SK-N-SH treated with all-trans-retinoic acid at 6 μM for 48 hours (cell line): ENCODE data around the gene PADI3.
A peak's percentile ranks its signal among the peaks of the same experiment; 100 is the strongest.

Experiments used
- ATAC-seq: fragments of 200-7000 bp; cut with Tn5 transposase; 3 replicates; pipeline ENCODE4 v1.9.1; 2020; ENCODE audit warnings: mild to moderate bottlenecking, moderate library complexity
- BACH2 ChIP-seq: fragments of 250-450 bp; sonication (Bioruptor Pico); IDR thresholded peaks from 2 replicates; pipeline ENCODE4 v1.9.0; 2021; ENCODE audit warnings: mild to moderate bottlenecking, borderline replicate concordance
- CREB5 ChIP-seq: fragments of 250-450 bp; sonication (Bioruptor Pico); IDR thresholded peaks from 2 replicates; pipeline ENCODE4 v1.5.1; 2020; ENCODE audit warnings: low read depth, mild to moderate bottlenecking, moderate library complexity
- CSDC2 ChIP-seq: fragments of 250-450 bp; sonication (Bioruptor Pico); IDR thresholded peaks from 2 replicates; pipeline ENCODE4 v1.5.0; 2020; ENCODE audit warnings: mild to moderate bottlenecking, moderate library complexity
- CSRNP3 ChIP-seq: fragments of 250-450 bp; sonication (Bioruptor Pico); IDR thresholded peaks from 2 replicates; pipeline ENCODE4 v1.5.1; 2021; ENCODE audit warnings: mild to moderate bottlenecking, moderate library complexity
- ESRRG ChIP-seq: fragments of 250-450 bp; sonication (Bioruptor Pico); IDR thresholded peaks from 2 replicates; pipeline ENCODE4 v1.6.1; 2021; ENCODE audit warnings: mild to moderate bottlenecking
- GLIS3 ChIP-seq: fragments of 250-450 bp; sonication (Bioruptor Pico); IDR thresholded peaks from 2 replicates; pipeline ENCODE4 v1.5.0; 2020; ENCODE audit warnings: mild to moderate bottlenecking, moderate library complexity
- ISL1 ChIP-seq: fragments of 250-450 bp; sonication (Bioruptor Pico); IDR thresholded peaks from 2 replicates; pipeline ENCODE4 v2.1.2; 2022; ENCODE audit warnings: mild to moderate bottlenecking, moderate library complexity
- OSR1 ChIP-seq: fragments of 250-450 bp; sonication (Bioruptor Pico); IDR thresholded peaks from 2 replicates; pipeline ENCODE4 v1.8.0; 2022; ENCODE audit warnings: moderate library complexity, mild to moderate bottlenecking, inconsistent platforms
- PATZ1 ChIP-seq: fragments of 250-450 bp; sonication (Bioruptor Pico); IDR thresholded peaks from 2 replicates; pipeline ENCODE4 v1.8.0; 2020; ENCODE audit warnings: mild to moderate bottlenecking, moderate library complexity, borderline replicate concordance
- POU6F1 ChIP-seq: fragments of 250-450 bp; sonication (Bioruptor Pico); IDR thresholded peaks from 2 replicates; pipeline ENCODE4 v1.8.0; 2021; ENCODE audit warnings: low read depth, mild to moderate bottlenecking, moderate library complexity, borderline replicate concordance
- PPARA ChIP-seq: fragments of 250-450 bp; sonication (Bioruptor Pico); IDR thresholded peaks from 2 replicates; pipeline ENCODE4 v1.5.0; 2020; ENCODE audit warnings: mild to moderate bottlenecking, borderline replicate concordance
- RARB ChIP-seq: fragments of 250-450 bp; sonication (Bioruptor Pico); IDR thresholded peaks from 2 replicates; pipeline ENCODE4 v1.8.0; 2021; ENCODE audit warnings: mild to moderate bottlenecking, moderate library complexity
- SNAI2 ChIP-seq: fragments of 250-450 bp; sonication (Bioruptor Pico); IDR thresholded peaks from 2 replicates; pipeline ENCODE4 v1.5.0; 2020; ENCODE audit warnings: mild to moderate bottlenecking, moderate library complexity
- TCF4 ChIP-seq: fragments of 250-450 bp; sonication (Bioruptor Pico); IDR thresholded peaks from 2 replicates; pipeline ENCODE4 v1.8.0; 2021; ENCODE audit warnings: mild to moderate bottlenecking, moderate library complexity, borderline replicate concordance
- TOX ChIP-seq: fragments of 250-450 bp; sonication (Bioruptor Pico); IDR thresholded peaks from 2 replicates; pipeline ENCODE4 v1.8.0; 2021; ENCODE audit warnings: mild to moderate bottlenecking, moderate library complexity, borderline replicate concordance
- TSHZ2 ChIP-seq: fragments of 250-450 bp; sonication (Bioruptor Pico); IDR thresholded peaks from 2 replicates; pipeline ENCODE4 v1.5.0; 2020; ENCODE audit warnings: mild to moderate bottlenecking, moderate library complexity
- ZC3H10 ChIP-seq: fragments of 250-450 bp; sonication (Bioruptor Pico); IDR thresholded peaks from 2 replicates; pipeline ENCODE4 v1.5.1; 2021; ENCODE audit warnings: mild to moderate bottlenecking, moderate library complexity
- ZFP3 ChIP-seq: fragments of 250-450 bp; sonication (Bioruptor Pico); IDR thresholded peaks from 2 replicates; pipeline ENCODE4 v1.5.0; 2020; ENCODE audit warnings: mild to moderate bottlenecking, moderate library complexity
- ZFP30 ChIP-seq: fragments of 450-650 bp; formaldehyde crosslinking; IDR thresholded peaks from 2 replicates; pipeline ENCODE4 v1.5.0; 2022; ENCODE audit warnings: mild to moderate bottlenecking, moderate library complexity
- ZNF70 ChIP-seq: fragments of 450-650 bp; formaldehyde crosslinking; IDR thresholded peaks from 2 replicates; pipeline ENCODE4 v1.5.0; 2020; ENCODE audit warnings: mild to moderate bottlenecking, moderate library complexity
- ZNF8 ChIP-seq: fragments of 450-650 bp; formaldehyde crosslinking; IDR thresholded peaks from 2 replicates; pipeline ENCODE4 v1.5.0; 2020; ENCODE audit warnings: mild to moderate bottlenecking, moderate library complexity

Gene PADI3

GRCh38 chr1:17314491-17314971 is 65.6 kb downstream of the PADI3 start:
- TF ChIP-seq CSDC2 (CRISPR knock-in tag) = no peak
- TF ChIP-seq ZFP30 (CRISPR knock-in tag) = no peak
- TF ChIP-seq ISL1 (CRISPR knock-in tag) = no peak
- TF ChIP-seq ZFP3 (CRISPR knock-in tag) = no peak
- TF ChIP-seq ESRRG (CRISPR knock-in tag) = no peak
- TF ChIP-seq PATZ1 = no peak
- TF ChIP-seq SNAI2 (CRISPR knock-in tag) = no peak
- TF ChIP-seq CREB5 (CRISPR knock-in tag) = no peak
- no peak for TF ChIP-seq PPARA (CRISPR knock-in tag)
- no peak for TF ChIP-seq ZC3H10 (CRISPR knock-in tag)
- no peak for TF ChIP-seq ZNF70 (CRISPR knock-in tag)
- ATAC-seq = 0 out of 3 replicates have a peak, but pooled peaks have one; percentile 25

- TF ChIP-seq PPARA (CRISPR knock-in tag) (no peak), ZNF8 (CRISPR knock-in tag) (no peak), GLIS3 (CRISPR knock-in tag) (no peak), ZC3H10 (CRISPR knock-in tag) (no peak), OSR1 (CRISPR knock-in tag) (no peak), TCF4 (CRISPR knock-in tag) (no peak), CSDC2 (CRISPR knock-in tag) (no peak), ESRRG (CRISPR knock-in tag) (no peak), CREB5 (CRISPR knock-in tag) (no peak), TSHZ2 (no peak), ISL1 (CRISPR knock-in tag) (no peak), BACH2 (CRISPR knock-in tag) (no peak), CSRNP3 (no peak), RARB (CRISPR knock-in tag) (no peak), TOX (CRISPR knock-in tag) (no peak), ZFP3 (CRISPR knock-in tag) (no peak), ZFP30 (CRISPR knock-in tag) (no peak), ZNF70 (CRISPR knock-in tag) (no peak), POU6F1 (no peak), SNAI2 (CRISPR knock-in tag) (no peak)
- ATAC-seq = no peak
Observed at GRCh38 chr1:17315542-17316130, 66.7 kb downstream of the PADI3 start.
